ENCODE measurements around the gene PUM1.

PUM1 gene

GRCh38 chr1:31012210-31012924 is 53.1 kb downstream of the PUM1 start:
- peaks cover 80% of the 10 kb centered on the region for H3K79me2 ChIP-seq (ENCODE audit: control insufficient read depth, insufficient read depth, low read length)
- peaks cover 8% of the 10 kb centered on the region for H3K4me1 ChIP-seq (ENCODE audit: control insufficient read depth, low read depth, low read length)
- 100% methylated on average over 1 of the region's 4 CpGs for WGBS (ENCODE audit: extremely low coverage, insufficient coverage, low lambda C conversion rate)
- no peak overlapping the region for H3K18ac ChIP-seq (ENCODE audit: low read length)
- H2BK120ac ChIP-seq (ENCODE audit: low read depth, low read length): no peak overlapping the region
- no peak overlapping the region for H4K5ac ChIP-seq (ENCODE audit: low read length)
- H3K4ac ChIP-seq (ENCODE audit: low read depth, low read length): no peak overlapping the region
- DNase-seq: no peak
- no peak overlapping the region for H3K9ac ChIP-seq (ENCODE audit: low read length)
- H3K79me1 ChIP-seq (ENCODE audit: low read length): peaks cover 13% of the 10 kb centered on the region
- H2AK5ac ChIP-seq (ENCODE audit: low read length): no peak overlapping the region
- no peak overlapping the region for H3K56ac ChIP-seq (ENCODE audit: low read length)
- H2BK15ac ChIP-seq (replicated peaks; ENCODE audit: low read depth): no peak overlapping the region
- no peaks in the 10 kb centered on the region for H3K27me3 ChIP-seq (ENCODE audit: insufficient read depth, low read length, poor library complexity)
- H3K23ac ChIP-seq (ENCODE audit: low read length): no peak overlapping the region
- H3K27ac ChIP-seq (ENCODE audit: low read depth, low read length): no peak overlapping the region
- H3K4me2 ChIP-seq (ENCODE audit: low read length): no peak overlapping the region
- H2BK5ac ChIP-seq (ENCODE audit: low read length): no peak overlapping the region
- H3K36me3 ChIP-seq (ENCODE audit: control insufficient read depth, insufficient read depth, low read length): no peaks in the 10 kb centered on the region
- H4K8ac ChIP-seq (ENCODE audit: low read depth, low read length): no peak overlapping the region
- H3K4me3 ChIP-seq (ENCODE audit: low read length): no peak overlapping the region

DNA sequence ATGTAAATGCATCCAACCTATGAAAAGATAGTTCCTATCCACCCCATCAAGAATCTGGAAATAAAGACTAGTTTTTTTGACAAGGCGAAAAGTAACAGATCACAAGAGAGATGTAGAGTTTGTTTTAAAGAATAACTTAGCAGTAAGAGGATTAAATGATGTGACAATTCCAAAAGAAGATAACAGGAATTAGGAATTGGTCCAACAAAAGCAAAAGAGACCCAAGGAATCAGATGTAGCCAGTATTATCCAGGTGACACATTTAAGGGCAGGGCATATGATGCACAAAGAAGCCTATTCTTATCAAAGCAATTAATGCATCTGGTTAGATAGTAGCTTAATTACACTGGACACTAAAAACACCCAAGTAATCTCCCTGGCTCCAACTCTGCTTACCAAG is 53.8 kb downstream of the PUM1 start:
- no CpG with 5 or more reads among the region's 1 CpG for WGBS (ENCODE audit: extremely low coverage, insufficient coverage, low lambda C conversion rate)
- no peak overlapping the region for H4K5ac ChIP-seq (ENCODE audit: low read length)
- no peak overlapping the region for H3K4me3 ChIP-seq (ENCODE audit: low read length)
- no peaks in the 10 kb centered on the region for H3K27me3 ChIP-seq (ENCODE audit: insufficient read depth, low read length, poor library complexity)
- H2BK5ac ChIP-seq (ENCODE audit: low read length): no peak overlapping the region
- no peak overlapping the region for H2BK15ac ChIP-seq (replicated peaks; ENCODE audit: low read depth)
- H2AK5ac ChIP-seq (ENCODE audit: low read length): no peak overlapping the region
- no peak overlapping the region for H3K4me2 ChIP-seq (ENCODE audit: low read length)
- no peak overlapping the region for H2BK120ac ChIP-seq (ENCODE audit: low read depth, low read length)
- no peak overlapping the region for H4K8ac ChIP-seq (ENCODE audit: low read depth, low read length)
- no peak overlapping the region for H3K23ac ChIP-seq (ENCODE audit: low read length)
- no peak overlapping the region for H3K18ac ChIP-seq (ENCODE audit: low read length)
- H3K27ac ChIP-seq (ENCODE audit: low read depth, low read length): no peak overlapping the region
- peaks cover 8% of the 10 kb centered on the region for H3K4me1 ChIP-seq (ENCODE audit: control insufficient read depth, low read depth, low read length)
- H3K79me2 ChIP-seq (ENCODE audit: control insufficient read depth, insufficient read depth, low read length): peaks cover 80% of the 10 kb centered on the region
- DNase-seq: no peak
- H3K79me1 ChIP-seq (ENCODE audit: low read length): peaks cover 15% of the 10 kb centered on the region
- no peak overlapping the region for H3K4ac ChIP-seq (ENCODE audit: low read depth, low read length)
- no peaks in the 10 kb centered on the region for H3K36me3 ChIP-seq (ENCODE audit: control insufficient read depth, insufficient read depth, low read length)
- H3K9ac ChIP-seq (ENCODE audit: low read length): no peak overlapping the region
- H3K56ac ChIP-seq (ENCODE audit: low read length): no peak overlapping the region

GRCh38 chr1:31010086-31010989 is 55.2 kb downstream of the PUM1 start:
- H3K23ac ChIP-seq (ENCODE audit: low read length): no peak overlapping the region
- H3K27me3 ChIP-seq (ENCODE audit: insufficient read depth, low read length, poor library complexity): no peaks in the 10 kb centered on the region
- H3K79me2 ChIP-seq (ENCODE audit: control insufficient read depth, insufficient read depth, low read length): peaks cover 85% of the 10 kb centered on the region
- no peak overlapping the region for H3K18ac ChIP-seq (ENCODE audit: low read length)
- H3K4me2 ChIP-seq (ENCODE audit: low read length): no peak overlapping the region
- H2BK15ac ChIP-seq (replicated peaks; ENCODE audit: low read depth): no peak overlapping the region
- H3K9ac ChIP-seq (ENCODE audit: low read length): no peak overlapping the region
- no peak overlapping the region for H3K56ac ChIP-seq (ENCODE audit: low read length)
- DNase-seq: peak; percentile 40
- H2BK120ac ChIP-seq (ENCODE audit: low read depth, low read length): no peak overlapping the region
- H2AK5ac ChIP-seq (ENCODE audit: low read length): no peak overlapping the region
- no peak overlapping the region for H3K4ac ChIP-seq (ENCODE audit: low read depth, low read length)
- H3K79me1 ChIP-seq (ENCODE audit: low read length): peaks cover 21% of the 10 kb centered on the region
- H3K4me3 ChIP-seq (ENCODE audit: low read length): no peak overlapping the region
- no peak overlapping the region for H4K8ac ChIP-seq (ENCODE audit: low read depth, low read length)
- H3K36me3 ChIP-seq (ENCODE audit: control insufficient read depth, insufficient read depth, low read length): peaks cover 2% of the 10 kb centered on the region
- WGBS (ENCODE audit: extremely low coverage, insufficient coverage, low lambda C conversion rate): no CpG with 5 or more reads among the region's 6 CpGs
- H2BK5ac ChIP-seq (ENCODE audit: low read length): no peak overlapping the region
- no peak overlapping the region for H3K27ac ChIP-seq (ENCODE audit: low read depth, low read length)
- H3K4me1 ChIP-seq (ENCODE audit: control insufficient read depth, low read depth, low read length): peaks cover 8% of the 10 kb centered on the region
- H4K5ac ChIP-seq (ENCODE audit: low read length): no peak overlapping the region

DNA sequence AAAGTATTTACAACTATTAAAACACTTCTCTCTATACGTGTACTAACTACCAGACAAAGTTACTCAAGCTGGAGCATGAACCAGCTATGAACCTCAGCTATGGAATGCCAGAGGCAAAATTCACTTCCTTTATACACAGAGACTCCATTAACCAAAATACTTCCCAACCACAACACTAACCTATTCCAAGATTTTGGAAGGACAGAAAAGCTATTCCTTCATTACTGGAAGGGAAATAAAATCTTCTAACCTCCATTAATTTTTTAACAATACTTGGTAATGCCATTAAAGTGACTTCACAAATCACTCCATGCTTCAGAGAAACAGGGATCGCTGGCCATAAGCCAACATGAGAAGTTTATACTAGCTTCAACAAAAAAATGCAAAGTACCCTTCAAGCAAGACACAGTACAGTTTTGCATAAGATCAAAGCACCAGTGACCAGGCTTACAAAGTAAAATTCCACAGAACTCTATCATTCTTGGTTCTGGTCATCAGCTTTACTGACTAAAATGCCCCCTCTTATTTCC is 58.0 kb downstream of the PUM1 start:
- Histone ChIP-seq H3K4me2 (ENCODE audit: low read length) (no peak overlapping the region), H2BK15ac (replicated peaks; ENCODE audit: low read depth) (no peak overlapping the region), H3K23ac (ENCODE audit: low read length) (no peak overlapping the region), H3K36me3 (ENCODE audit: control insufficient read depth, insufficient read depth, low read length) (peaks cover 2% of the 10 kb centered on the region), H4K5ac (ENCODE audit: low read length) (no peak overlapping the region), H3K18ac (ENCODE audit: low read length) (no peak overlapping the region), H3K79me2 (ENCODE audit: control insufficient read depth, insufficient read depth, low read length) (peaks cover 80% of the 10 kb centered on the region), H3K4ac (ENCODE audit: low read depth, low read length) (no peak overlapping the region), H3K56ac (ENCODE audit: low read length) (no peak overlapping the region), H3K9ac (ENCODE audit: low read length) (no peak overlapping the region), H3K79me1 (ENCODE audit: low read length) (peaks cover 18% of the 10 kb centered on the region), H3K27me3 (ENCODE audit: insufficient read depth, low read length, poor library complexity) (no peaks in the 10 kb centered on the region), H2BK120ac (ENCODE audit: low read depth, low read length) (no peak overlapping the region), H4K8ac (ENCODE audit: low read depth, low read length) (no peak overlapping the region), H3K27ac (ENCODE audit: low read depth, low read length) (no peak overlapping the region), H3K4me1 (ENCODE audit: control insufficient read depth, low read depth, low read length) (peaks cover 3% of the 10 kb centered on the region), H2AK5ac (ENCODE audit: low read length) (no peak overlapping the region), H2BK5ac (ENCODE audit: low read length) (no peak overlapping the region), H3K4me3 (ENCODE audit: low read length) (no peak overlapping the region)
- WGBS (ENCODE audit: extremely low coverage, insufficient coverage, low lambda C conversion rate): no CpG with 5 or more reads among the region's 2 CpGs
- DNase-seq: peak; percentile 25

- no peak overlapping the region for H2BK5ac ChIP-seq (ENCODE audit: low read length)
- no peak overlapping the region for H2BK15ac ChIP-seq (replicated peaks; ENCODE audit: low read depth)
- H3K27ac ChIP-seq (ENCODE audit: low read depth, low read length): no peak overlapping the region
- H3K18ac ChIP-seq (ENCODE audit: low read length): no peak overlapping the region
- no peak overlapping the region for H3K4me2 ChIP-seq (ENCODE audit: low read length)
- H4K5ac ChIP-seq (ENCODE audit: low read length): no peak overlapping the region
- H3K9ac ChIP-seq (ENCODE audit: low read length): no peak overlapping the region
- peaks cover 2% of the 10 kb centered on the region for H3K36me3 ChIP-seq (ENCODE audit: control insufficient read depth, insufficient read depth, low read length)
- H2AK5ac ChIP-seq (ENCODE audit: low read length): no peak overlapping the region
- DNase-seq: no peak
- no peak overlapping the region for H3K4me3 ChIP-seq (ENCODE audit: low read length)
- no CpG with 5 or more reads among the region's 2 CpGs for WGBS (ENCODE audit: extremely low coverage, insufficient coverage, low lambda C conversion rate)
- H3K79me2 ChIP-seq (ENCODE audit: control insufficient read depth, insufficient read depth, low read length): peaks cover 76% of the 10 kb centered on the region
- no peak overlapping the region for H3K4ac ChIP-seq (ENCODE audit: low read depth, low read length)
- H3K4me1 ChIP-seq (ENCODE audit: control insufficient read depth, low read depth, low read length): peaks cover 5% of the 10 kb centered on the region
- no peak overlapping the region for H2BK120ac ChIP-seq (ENCODE audit: low read depth, low read length)
- H3K56ac ChIP-seq (ENCODE audit: low read length): no peak overlapping the region
- H3K79me1 ChIP-seq (ENCODE audit: low read length): peaks cover 18% of the 10 kb centered on the region
- H4K8ac ChIP-seq (ENCODE audit: low read depth, low read length): no peak overlapping the region
- H3K27me3 ChIP-seq (ENCODE audit: insufficient read depth, low read length, poor library complexity): no peaks in the 10 kb centered on the region
- H3K23ac ChIP-seq (ENCODE audit: low read length): no peak overlapping the region
Observed at GRCh38 chr1:31006747-31007146, 58.8 kb downstream of the PUM1 start.
